Right ventricle myocardium inferior (tissue), 1 donor: ENCODE measurements around the gene HAGH. TPM values are rescaled to one million over a fixed set of nuclear protein-coding genes. Genes with fewer than 3 reads are reported as not detected.

Experiments
- ATAC-seq: fragments of 200-7000 bp; cut with Tn5 transposase; one replicate; pipeline ENCODE4 v1.9.1; 2020; ENCODE audit warnings: mild to moderate bottlenecking, moderate library complexity
- DNase-seq: peaks from one replicate; pipeline ENCODE4 v3.0.0; 2021; ENCODE audit errors: missing footprints
- intact Hi-C: fragments of 100-400 bp; cut with DNase I; formaldehyde crosslinking; loops from one replicate; pipeline ENCODE4 v1.11.0; 2022
- total RNA-seq: library from RNA; stranded (reverse); fragmentation: NEBNext Ultra II Directional; extraction: Animal tissue kit (Norgen Biotek cat#: 25700); gene quantifications from one replicate; pipeline ENCODE4 v1.2.1, GENCODE V29; 2021
- donor health status: DM: no; HTN: yes; CAD: no; lungs with severe emphysema.

The HAGH gene
- total RNA-seq, 1 donor from 2014 or later = 171 TPM

- no peak for DNase-seq
- no peak for ATAC-seq
- intact Hi-C loops = no loop called here
Observed at GRCh38 chr16:1839554-1839953, 12.9 kb upstream of the HAGH start.

GRCh38 chr16:1834096-1834495, 7.5 kb upstream of the HAGH start:
- ATAC-seq = no peak
- intact Hi-C loops = no loop called here

GRCh38 chr16:1832838-1833454, 6.3 kb upstream of the HAGH start:
- ATAC-seq = no peak

More at GRCh38 chr16:1834096-1834495, 7.5 kb upstream of the HAGH start:
- DNase-seq = no peak

GRCh38 chr16:1831186-1832075, 4.8 kb upstream of the HAGH start:
- intact Hi-C loops = no loop called here
- ATAC-seq = no peak

More at GRCh38 chr16:1832838-1833454, 6.3 kb upstream of the HAGH start:
- no peak for DNase-seq
- intact Hi-C loops = no loop called here

GRCh38 chr16:1830213-1830612, 3.6 kb upstream of the HAGH start:
- DNase-seq (no peak), ATAC-seq (no peak)
- intact Hi-C loops = no loop called here

More at GRCh38 chr16:1831186-1832075, 4.8 kb upstream of the HAGH start:
- no peak for DNase-seq

GRCh38 chr16:1828645-1829410, 2.2 kb upstream of the HAGH start:
- no peak for ATAC-seq
- intact Hi-C loops = loop anchor here (5.0 kb wide), 1 partner anchor 217 kb away; the partner anchor contains the start of genes CRAMP1 and IFT140
- DNase-seq = no peak

- DNase-seq (no peak), ATAC-seq (peak; percentile 8)
- intact Hi-C loops = loop anchor here (5.0 kb wide), 1 partner anchor 214 kb away; the partner anchor contains the start of genes CRAMP1 and IFT140
Observed at GRCh38 chr16:1825864-1826690, 548 bp downstream of the HAGH start.

GRCh38 chr16:1825381-1825863, 1.2 kb downstream of the HAGH start:
- no peak for ATAC-seq
- no peak for DNase-seq
- intact Hi-C loops = loop anchor here (5.0 kb wide), 1 partner anchor 213 kb away; the partner anchor contains the start of genes CRAMP1 and IFT140

GRCh38 chr16:1823821-1824220, 2.8 kb downstream of the HAGH start:
- intact Hi-C loops = loop anchor here (5.0 kb wide), 1 partner anchor 37 kb away; no protein-coding TSS in a partner anchor
- DNase-seq = no peak
- no peak for ATAC-seq

DNA sequence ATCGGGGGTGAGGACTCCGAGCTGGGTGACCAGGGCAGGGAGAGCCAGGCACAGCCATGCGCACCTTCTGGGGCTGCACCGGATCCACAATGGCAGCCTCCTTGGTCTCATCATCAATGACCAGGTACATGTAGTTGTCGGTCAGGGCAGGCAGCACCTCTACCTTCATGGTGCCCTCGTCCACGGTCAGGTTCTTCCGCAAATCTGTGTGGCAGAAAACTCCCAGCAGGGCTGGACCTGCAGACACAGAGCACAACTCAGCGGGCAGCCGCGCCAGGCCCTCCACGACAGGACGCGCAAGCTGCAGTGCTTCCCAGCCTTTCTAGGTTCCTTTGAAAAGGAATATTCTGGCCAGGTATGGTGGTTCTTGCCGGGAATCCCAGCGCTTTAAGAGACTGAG, 3.8 kb downstream of the HAGH start:
- intact Hi-C loops = loop anchor here (5.0 kb wide), 1 partner anchor 36 kb away; no protein-coding TSS in a partner anchor
- DNase-seq (no peak), ATAC-seq (no peak)

- no peak for DNase-seq
- no peak for ATAC-seq
- intact Hi-C loops = loop anchor here (5.0 kb wide), 1 partner anchor 35 kb away; no protein-coding TSS in a partner anchor
Observed at GRCh38 chr16:1821861-1822611, 4.6 kb downstream of the HAGH start.

DNA sequence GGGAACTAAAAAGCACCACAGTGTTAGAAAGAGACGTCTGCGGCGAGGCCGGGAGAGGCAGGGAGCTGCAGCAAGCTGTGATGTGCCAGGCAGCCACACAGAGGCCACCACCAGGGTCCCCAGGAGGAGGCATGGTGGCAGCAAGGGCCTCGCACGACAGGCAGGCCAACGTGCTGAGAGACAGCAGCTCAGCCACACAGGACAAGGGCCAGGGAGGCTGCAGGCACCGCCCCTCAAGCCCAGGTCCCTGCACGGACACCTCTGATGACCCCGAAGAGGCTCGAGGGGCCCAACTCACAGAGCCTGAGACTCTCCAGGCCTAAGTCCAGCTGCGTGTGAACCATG, 5.7 kb downstream of the HAGH start:
- ATAC-seq (no peak), DNase-seq (no peak)
- intact Hi-C loops = loop anchor here (5.0 kb wide), 1 partner anchor 34 kb away; no protein-coding TSS in a partner anchor

GRCh38 chr16:1820096-1820945, 6.3 kb downstream of the HAGH start:
- ATAC-seq (no peak), DNase-seq (no peak)
- intact Hi-C loops = loop anchor here (5.0 kb wide), 1 partner anchor 33 kb away; no protein-coding TSS in a partner anchor

DNA sequence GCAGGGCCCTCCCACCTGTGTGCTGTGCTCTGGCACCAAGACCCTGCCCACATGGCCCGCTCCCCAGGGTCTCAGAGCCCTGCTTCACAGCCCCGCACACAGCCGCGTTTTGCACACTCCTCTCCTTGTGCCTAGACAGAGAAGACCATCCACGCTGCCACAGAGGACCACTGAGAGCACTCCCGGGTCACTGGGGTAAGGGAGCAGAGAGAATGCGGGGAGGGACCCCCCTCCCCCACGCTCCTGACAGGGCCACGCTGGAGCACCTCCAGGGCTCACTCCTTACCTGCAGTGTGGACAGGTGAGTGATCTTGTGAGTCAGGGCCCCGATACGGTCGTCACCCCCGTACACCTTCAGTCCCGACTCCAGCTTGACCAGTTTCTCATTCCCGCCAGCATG, 7.0 kb downstream of the HAGH start:
- ATAC-seq (no peak), DNase-seq (no peak)
- intact Hi-C loops = loop anchor here (5.0 kb wide), 1 partner anchor 32 kb away; no protein-coding TSS in a partner anchor

DNA sequence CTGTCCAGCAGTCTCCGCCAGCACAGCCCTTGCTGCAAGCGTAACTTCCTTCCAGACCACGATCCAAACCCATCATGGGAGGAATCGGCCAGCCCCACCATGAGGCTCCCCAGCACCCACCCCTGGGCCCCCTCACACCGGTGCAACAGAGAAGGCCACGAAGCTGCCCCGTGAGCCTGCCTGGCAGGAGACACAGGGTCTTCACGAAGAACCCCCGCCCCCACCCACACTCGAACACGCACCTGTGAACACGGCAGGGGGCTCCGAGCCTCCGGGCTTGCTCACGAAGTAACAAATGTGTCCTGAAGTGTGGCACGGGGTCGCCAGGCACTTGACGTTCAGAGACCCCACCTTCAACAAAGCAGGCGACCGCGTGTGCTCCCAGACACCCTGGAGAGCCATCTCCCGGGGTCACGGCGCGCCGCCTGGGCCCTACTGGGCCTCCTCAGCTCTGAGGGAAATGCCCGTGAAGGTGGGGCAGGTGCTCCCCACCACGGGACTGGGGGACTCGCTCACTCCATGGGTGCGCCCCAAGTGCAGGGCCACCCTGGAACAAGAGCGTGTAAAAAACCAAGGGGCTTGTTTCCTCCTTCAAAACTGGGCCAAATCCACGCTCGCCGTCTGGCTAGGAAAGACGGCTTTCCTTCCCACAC, 7.6 kb downstream of the HAGH start:
- ATAC-seq = no peak
- intact Hi-C loops = no loop called here
- DNase-seq = no peak
